HFF-Myc (cell line): ENCODE results near the gene SLC43A1.

ENCODE experiments used
- DNase-seq: peaks from one replicate; pipeline ENCODE4 v3.0.0-alpha.2; 2011; ENCODE audit warnings: low read depth; ENCODE audit errors: extremely low read depth
- H3K4me3 ChIP-seq: replicated peaks from 2 replicates; pipeline ENCODE4 v1.5.1; 2011; ENCODE audit warnings: low read depth, mild to moderate bottlenecking, control low read depth, low read length
- CTCF ChIP-seq: IDR thresholded peaks from 2 replicates; pipeline ENCODE4 v1.5.1; 2012; ENCODE audit warnings: mild to moderate bottlenecking, low read depth, low read length, control low read depth; ENCODE audit errors: missing control alignments

SLC43A1 gene

GRCh38 chr11:57484141-57484710 is 31.3 kb downstream of the SLC43A1 start:
- TF ChIP-seq CTCF = no peak
- H3K4me3 ChIP-seq = no peak overlapping the region
- no peak for DNase-seq

GRCh38 chr11:57483562-57483918 is 32.0 kb downstream of the SLC43A1 start:
- no peak for DNase-seq
- TF ChIP-seq CTCF = no peak
- H3K4me3 ChIP-seq = no peak overlapping the region

- H3K4me3 ChIP-seq = peak overlapping the region; percentile 35
- no peak for DNase-seq
- peak; percentile 75 for TF ChIP-seq CTCF
Observed at GRCh38 chr11:57482782-57483561, 32.5 kb downstream of the SLC43A1 start.

DNA sequence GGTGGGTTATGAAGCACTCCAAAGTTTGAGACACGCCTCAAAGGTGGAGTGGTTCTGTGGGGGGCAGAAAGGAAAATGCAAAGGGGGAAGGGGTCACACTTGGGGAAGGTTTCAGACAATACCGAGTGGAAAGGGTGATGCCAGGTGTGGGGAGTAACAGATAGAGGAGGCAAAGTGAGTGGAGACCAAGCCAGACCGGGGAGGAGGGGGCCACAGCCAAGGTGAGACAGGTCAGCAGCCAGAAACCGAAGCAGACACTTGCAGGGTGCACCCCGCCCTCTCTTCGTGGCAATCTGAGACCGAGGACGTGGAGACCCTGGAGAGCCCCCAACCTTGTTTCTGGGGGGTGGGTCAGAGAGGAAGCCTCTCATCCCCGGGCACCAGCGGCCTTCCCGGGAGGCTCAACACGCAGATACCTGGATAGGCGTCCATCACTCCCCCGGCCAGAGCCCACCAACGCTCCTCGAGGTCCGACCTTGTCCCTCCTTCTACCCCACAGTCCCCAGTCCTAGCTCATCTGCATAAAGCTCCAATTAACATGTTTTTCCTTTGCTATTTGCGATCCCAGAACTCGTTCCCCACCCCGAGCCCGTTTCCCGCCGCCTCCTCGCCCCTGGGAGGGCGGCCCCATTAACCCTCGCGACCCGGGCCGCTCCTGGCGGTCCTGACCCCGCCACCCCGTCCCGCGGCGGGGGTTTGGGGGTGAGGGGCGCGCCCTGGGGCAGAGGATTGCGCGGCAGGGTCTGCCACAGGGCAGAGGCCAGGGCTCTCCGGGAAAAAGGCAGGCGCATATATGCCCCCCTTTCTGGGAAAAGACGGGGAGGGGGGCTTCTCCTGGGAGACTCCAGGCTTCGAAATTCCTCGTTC is 33.4 kb downstream of the SLC43A1 start:
- TF ChIP-seq CTCF = no peak
- H3K4me3 ChIP-seq = peak overlapping the region; percentile 35
- DNase-seq = no peak

- no peak for TF ChIP-seq CTCF
- DNase-seq = no peak
- H3K4me3 ChIP-seq = no peak overlapping the region
Observed at GRCh38 chr11:57481315-57481714, 34.2 kb downstream of the SLC43A1 start.

GRCh38 chr11:57480409-57481137 is 34.9 kb downstream of the SLC43A1 start:
- no peak for DNase-seq
- TF ChIP-seq CTCF = peak; percentile 85
- H3K4me3 ChIP-seq = no peak overlapping the region
